ENCODE results near the gene KIAA1210. TPM values are rescaled to one million over a fixed set of nuclear protein-coding genes. Genes with fewer than 3 reads are reported as not detected.

The KIAA1210 gene
- total RNA-seq, 1 donor from 2014 or later: 0.56 TPM

Other genes with a start within 250 kb of the KIAA1210 start
- 0.97 to 1.6 TPM (median 1.3 TPM) in 3 replicates for gene LONRF3, start 153.2 kb downstream of the KIAA1210 start, total RNA-seq
- gene CT47C1, start 54.8 kb downstream of the KIAA1210 start, total RNA-seq: not detected in 3 replicates
- 137 to 143 TPM (median 140 TPM) in 3 replicates for gene PGRMC1, start 108.5 kb upstream of the KIAA1210 start, total RNA-seq